HG03378 (cell line): ENCODE data around the gene C19orf67.

Experiments
- ATAC-seq: cut with Tn5 transposase; IDR thresholded peaks from one replicate; pipeline ENCODE4 v1.9.1; 2021; ENCODE audit warnings: mild to moderate bottlenecking, moderate library complexity; ENCODE audit not compliant: unreplicated experiment

The C19orf67 gene

DNA sequence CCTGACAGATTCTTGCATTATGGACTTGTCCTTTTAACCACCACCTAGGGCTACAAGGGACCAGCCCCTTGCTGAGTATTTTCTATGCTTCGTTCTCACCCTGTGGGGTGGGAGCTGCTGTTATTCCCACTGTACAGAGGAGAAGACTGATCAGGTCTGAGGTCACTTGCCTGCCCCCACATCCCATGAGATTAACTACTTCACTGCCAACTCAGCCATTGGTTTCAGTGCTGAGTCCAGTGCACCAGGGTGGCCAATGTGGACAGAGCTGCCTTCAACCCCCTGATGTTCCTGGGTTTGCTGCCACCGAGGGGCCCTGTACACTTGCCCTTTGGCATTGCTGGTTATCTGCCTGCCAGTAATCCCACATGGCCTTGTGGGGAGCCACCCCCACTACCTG is 25.1 kb upstream of the C19orf67 start:
- ATAC-seq: no peak

DNA sequence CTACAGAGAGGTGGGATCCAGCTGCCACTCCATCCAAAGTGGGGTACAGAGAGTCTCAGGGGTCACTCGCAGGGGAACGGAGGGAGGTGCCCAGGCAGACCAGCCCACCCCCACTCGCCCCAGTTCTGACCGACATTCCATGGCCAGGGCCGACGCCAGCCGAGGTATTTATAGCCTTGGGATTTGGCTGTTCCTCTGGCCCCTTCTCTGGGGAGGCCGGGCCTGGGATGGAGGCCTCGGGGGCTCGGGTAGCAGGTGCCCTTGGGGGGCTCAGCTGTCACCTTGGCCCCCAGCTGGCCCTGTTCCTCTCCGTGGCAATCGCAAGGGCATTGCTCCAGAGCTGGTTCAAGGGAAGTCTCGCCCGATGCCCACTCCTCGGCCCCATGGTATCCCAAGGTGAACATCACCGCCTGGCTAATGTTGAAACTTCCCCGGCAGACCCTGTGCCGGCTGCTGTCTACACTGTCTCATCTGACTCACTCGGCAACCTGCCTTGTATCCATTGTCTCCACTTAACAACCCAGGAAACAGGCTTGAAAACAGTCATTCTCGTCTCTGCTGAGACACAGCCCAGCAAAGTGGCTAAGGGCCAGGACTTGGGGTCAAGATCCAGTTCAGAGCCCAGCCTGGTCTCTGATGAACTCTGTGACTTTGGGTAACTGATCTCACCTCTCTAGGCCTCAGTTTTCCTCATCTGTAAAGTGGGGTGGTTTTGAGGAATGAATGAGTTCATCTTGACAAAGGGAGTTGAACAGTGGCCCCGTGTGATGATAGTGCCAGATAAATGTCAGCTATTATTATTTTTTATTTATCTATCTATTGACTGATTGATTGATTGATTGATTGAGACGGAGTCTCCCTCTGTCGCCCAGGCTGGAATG is 22.2 kb upstream of the C19orf67 start:
- no peak for ATAC-seq

DNA sequence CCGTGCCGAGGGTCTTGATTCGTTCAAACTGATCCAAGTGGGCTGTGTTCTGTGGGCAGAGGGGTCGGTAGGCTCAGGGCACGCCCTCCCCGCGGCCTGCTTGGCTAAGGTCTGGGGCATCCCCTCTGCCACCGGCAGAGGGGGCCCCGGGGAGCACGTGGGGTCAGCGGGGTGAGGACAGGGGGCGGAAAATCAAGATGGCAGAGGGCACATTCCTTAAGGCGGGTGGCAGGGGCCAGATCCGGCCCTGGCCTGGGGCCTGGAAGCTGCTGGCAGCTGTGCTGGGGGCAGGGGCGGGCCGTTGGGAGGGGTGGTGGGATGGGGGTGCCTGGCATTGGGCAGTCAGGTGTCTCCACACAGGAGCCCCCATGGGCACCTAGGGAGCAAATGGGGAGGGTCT is 21.3 kb upstream of the C19orf67 start:
- ATAC-seq: no peak

DNA sequence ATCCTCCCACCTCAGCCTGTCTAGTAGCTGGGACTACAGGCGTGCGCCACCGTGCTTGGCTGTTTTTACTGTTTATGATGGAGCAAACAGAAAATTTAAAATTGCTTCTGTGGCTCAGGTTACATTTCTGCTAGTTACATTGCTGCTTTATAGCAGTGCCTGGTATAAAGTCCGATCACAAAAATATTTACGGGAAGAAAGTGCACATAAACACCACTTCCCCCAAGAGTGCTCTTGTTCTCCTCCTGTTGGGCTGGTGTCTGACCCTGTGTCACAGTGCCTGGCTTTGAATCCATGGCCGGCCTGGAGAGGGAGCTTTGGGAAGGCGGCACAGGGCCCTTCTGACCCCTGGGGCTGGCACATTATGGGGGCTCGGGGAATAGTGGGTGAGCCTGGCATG is 20.1 kb upstream of the C19orf67 start:
- no peak for ATAC-seq

DNA sequence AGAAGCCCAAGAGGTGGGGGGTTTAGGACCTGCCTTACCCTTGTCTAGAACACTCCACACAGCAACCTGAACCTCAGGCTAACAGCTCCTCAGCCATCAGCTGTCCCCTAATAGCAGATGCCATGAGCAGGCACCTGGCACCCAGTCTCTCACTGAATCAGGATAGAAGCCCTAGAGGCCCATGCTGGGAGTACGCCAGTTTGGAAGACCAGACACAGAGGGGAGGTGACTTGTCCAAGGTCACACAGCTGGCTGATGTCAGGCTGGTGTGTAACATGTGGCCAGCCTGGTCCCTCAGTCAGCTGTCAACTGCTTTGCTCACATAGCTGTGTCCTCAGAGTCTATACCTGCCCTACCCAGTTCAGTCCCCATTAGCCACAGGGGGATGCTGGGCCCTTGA is 17.7 kb upstream of the C19orf67 start:
- ATAC-seq: no peak

DNA sequence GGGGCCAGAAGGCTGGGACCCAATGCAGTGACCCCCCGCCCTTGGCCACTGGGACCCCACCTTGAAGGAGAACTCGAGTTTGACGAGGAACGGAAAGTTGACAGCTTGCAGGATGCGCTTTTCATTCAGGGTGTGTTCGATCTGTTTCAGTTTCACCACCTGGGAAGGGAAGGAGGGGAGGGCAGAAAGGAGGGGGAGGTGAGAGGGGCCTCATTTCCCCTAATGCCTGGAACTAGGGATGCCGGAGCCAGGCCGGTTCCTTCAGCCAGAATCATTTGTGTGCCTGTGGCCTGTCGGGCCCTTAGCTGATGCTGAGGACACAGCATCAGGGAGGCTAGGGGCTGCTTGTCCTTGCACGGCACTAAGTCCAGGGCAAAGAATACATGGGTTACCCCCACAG is 17.2 kb upstream of the C19orf67 start:
- ATAC-seq: no peak

DNA sequence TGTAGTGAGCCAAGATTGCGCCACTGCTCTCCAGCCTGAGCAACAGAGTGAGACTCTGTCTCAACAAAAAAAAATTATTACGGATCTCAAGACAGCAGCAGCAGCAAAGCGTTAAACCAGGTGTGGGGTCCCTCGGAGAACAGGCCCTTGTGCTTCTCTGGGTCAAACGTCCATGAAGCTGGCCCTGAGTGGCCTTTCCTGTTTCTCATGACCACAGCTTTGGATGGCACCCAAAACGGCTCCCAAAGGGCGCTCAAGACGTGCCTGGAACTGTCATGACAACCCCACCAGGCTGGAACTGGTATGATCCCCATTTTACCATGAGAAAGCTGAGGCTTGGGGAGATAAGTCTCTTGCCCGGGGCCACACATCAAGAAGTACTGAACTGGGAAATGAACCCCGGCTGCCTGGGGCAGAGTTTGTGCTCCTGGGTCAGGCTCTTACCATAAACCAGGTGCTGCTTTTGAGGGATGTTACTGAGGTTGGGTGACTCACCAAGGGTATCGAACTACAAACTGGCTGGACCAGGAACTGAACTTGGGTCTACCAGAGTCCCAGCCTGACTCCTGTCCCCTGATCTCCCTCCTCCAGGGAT is 16.6 kb upstream of the C19orf67 start:
- ATAC-seq: no peak

DNA sequence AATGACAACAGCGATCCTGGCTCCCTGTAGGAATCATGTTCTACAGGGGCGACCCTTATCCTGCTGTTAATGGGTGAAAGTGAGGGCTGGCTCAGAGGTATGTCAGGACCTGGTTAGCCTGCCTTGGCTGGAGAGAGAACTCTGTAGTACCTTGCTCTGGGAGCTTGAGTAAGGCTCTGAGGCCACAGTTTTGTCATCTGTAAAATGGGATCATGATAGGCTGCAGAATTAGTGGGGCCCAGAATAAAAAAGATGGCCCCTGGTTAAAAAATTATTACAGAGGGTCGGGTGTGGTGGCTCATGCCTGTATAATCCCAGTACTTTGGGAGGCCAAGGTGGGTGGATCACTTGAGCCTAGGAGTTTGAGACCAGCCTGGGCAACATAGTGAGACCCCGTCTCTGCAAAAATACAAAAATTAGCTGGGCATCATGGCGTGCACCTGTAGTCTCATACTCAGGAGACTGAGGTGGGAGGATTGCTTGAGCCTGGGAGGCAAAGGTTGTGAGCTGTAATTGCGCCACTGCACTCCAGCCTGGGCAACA is 15.5 kb upstream of the C19orf67 start:
- ATAC-seq: no peak

DNA sequence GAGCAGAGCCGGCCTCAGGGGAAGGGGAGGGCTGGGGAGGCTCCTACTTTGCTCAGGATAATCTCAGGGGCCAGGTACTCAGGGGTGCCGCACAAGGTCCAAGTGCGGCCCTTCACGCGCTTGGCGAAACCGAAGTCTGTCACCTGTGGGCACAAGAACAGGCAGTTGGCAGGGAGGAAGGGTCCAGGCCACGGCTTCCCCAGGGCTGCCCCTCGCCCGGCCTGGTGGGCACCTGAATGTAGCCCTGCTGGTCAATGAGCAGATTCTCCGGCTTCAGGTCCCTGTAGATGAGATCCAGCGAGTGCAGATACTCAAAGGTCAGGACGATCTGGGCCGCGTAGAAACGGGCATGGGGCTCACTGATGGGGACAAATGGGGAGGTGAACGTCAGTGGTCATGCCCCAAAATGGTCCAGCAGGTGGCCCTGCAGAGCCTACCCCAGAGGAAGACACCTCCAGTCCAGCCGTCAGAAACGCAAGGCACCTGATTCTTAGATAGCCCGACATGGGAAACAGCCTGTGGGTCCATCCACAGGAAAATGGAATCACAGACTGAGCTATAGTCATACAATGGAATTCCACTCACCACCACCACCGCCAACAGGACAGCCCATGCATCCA is 12.1 kb upstream of the C19orf67 start:
- ATAC-seq: no peak

DNA sequence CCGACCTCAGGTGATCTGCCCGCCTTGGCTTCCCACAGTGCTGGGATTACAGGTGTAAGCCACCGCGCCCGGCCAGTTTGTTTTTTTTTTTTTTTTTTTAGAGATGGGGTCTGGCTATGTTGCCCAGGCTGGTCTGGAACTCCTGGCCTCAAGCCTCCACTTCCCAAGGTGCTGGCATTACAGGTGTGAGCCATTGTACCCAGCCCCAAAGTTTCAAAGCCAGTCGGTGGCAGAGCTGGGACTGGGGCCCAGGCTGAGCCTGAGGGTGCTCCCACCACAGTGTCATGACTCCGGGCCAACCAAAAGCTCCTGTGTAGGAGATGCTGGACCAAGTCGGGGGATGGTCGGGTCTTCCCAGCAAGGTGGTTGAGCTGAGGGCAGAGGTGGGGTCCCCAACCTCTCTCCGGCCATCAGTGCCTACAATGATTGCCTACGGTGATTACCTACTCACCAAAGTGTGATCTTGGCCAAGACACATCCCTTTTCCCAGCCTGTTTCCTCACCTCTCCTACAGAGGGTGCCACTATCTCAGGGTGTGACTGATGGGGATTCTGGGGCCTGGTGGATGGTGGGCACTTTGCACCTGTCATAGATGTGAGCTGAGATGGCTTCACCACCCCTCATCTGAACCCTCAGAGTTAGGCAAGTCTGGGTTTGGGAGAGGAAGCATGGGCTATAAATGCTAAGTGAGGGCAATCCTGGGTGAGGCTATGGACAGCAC is 10.8 kb upstream of the C19orf67 start:
- no peak for ATAC-seq

DNA sequence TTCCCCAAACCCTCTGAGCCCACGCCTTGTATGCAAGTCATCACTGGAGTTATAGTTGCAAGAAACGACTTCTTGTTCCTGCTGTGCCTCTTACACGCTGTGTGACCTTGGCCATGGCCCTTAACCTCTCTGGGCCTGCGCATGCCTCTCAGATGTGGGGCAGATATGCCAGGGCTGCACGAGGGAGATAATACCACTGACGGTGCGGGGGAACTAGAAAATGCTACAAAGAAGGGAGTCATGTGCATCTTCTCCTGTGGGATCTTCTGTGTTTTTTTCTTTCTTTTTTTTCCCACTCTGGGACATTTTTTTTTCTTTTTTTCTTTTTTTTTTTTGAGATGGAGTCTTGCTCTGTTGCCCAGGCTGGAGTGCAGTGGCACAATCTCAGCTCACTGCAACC is 9.3 kb upstream of the C19orf67 start:
- no peak for ATAC-seq

DNA sequence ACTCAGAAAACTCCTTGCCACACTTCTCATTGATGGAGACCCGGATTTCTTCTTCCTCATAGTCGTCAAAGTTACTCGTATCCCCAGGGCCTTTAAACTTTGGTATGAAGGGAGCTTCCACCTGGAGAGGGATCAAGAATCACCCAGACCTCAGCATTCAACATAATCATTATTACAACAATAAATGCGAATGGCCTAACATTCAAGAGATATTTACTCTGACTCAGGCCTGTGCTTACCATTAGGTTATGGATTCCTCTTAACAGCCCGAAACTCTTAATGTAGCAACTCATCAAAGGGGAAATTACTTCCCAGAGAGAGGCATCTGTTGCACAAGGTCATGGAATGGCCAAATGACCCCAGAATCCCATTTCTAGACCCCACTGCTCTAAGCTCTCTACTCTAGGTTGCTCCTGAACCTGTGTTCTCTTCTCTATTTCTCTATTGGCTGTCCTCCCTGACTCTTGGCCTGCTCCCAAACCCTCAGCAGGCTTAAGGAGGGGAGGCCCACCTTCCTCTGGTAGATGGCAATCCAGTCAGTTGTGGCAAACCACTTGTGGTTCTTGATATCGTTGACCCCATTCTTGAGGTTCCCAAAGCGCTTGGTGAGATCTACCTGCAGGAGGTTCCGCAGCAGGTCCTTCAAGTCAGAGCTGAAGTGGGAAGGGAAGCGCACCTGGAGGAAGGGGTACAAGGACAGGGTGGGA is 7.7 kb upstream of the C19orf67 start:
- ATAC-seq: no peak

DNA sequence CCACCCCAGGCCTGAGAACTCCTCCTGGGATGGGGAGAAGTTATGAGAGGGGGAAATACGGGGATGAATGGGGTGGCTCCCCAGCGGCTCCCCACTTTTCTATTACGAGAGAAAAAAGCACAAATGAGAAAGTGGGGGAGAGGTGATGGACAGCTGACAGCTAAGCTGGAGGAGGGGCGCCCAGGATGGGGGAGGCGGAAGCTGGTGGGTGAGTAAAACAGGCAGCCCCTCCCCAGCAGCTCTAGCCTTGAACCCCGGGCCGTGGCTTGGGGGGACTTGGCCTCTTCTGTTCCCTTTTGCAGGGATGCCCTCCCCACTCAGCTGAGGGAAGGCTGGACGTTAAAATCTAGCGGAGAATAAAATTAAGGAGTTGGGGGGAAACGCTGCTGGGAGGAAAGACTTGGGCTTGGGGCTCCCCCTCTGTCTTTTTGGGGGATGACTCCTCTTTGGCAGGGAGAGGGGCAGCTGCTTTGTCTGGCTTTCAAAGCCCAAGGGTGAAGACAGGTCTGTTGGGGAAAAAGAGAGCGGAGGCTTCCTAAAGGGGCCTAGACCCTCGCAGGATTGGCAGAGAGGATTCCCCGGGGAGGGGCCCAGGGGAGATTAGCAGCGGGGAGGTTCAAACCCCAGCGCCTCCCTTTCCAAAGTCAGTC is 6.4 kb upstream of the C19orf67 start:
- no peak for ATAC-seq

DNA sequence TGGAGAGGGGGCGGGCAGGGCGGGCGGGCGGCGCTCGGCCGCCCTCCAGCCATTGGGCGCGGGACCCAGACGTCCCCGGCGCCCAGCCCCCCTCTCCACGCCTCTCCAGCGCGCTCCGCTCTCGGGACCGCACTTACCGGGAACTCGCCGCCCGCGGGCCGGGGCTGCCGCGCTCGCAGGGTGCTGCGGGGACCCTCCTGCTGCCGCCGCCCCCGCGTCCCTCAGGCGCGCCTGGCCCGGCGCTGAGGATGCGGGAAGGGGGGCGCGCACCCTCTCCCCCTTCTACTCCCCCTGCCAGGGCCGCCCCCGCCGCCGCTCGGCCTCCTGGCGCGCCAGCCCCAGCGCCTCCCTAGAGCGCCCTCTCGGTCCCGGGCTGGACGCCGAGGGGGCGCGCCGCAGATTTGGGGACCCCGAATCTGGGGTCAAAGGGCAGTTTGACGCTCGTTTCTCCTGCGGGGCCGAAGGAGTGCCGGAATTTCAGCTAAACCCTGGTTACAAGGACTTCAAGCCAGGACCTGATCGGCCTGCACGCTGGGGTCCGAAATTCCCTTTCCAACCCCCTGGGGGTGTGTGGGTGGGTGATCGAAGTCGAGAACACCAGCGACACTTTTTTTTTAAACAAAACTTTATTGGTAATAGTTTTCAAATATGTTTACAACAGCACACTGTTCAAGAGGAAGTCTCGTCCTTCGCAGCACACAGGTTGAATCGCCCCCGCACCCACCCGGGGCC is 5.7 kb upstream of the C19orf67 start:
- ATAC-seq: no peak

DNA sequence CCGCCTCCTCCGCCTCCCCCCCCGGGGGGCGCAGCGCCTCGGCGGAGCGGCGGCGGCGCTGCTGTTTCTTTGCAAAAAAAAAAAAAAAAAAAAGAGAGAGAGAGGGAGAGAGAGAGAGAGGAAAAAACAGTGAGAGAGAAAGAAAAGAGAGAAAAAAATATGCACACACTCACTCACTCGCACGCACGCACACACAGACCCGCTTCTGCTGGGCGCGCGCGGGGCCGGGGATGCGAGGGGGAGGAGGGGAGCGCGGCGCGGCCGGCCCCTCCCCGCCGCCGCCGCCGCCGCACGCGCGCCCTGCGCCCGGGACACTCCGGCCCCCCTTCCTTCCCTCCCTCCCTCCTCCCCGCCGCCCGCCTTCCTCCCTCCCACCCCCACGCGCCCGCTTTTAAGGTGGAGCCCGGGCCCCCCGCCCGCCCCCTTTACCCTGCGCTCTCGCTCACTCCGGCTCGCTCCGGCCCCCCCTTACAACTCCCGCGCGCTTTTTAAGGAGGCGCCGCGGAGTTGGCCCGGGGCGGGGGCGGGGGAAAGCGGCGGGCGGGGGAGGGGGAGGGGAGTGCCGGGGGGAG is 5.0 kb upstream of the C19orf67 start, which contains the start of gene SAMD1:
Gene SAMD1, minus strand, starts transcription at position 243 of the 572 bp plus-strand sequence.
- no peak for ATAC-seq

DNA sequence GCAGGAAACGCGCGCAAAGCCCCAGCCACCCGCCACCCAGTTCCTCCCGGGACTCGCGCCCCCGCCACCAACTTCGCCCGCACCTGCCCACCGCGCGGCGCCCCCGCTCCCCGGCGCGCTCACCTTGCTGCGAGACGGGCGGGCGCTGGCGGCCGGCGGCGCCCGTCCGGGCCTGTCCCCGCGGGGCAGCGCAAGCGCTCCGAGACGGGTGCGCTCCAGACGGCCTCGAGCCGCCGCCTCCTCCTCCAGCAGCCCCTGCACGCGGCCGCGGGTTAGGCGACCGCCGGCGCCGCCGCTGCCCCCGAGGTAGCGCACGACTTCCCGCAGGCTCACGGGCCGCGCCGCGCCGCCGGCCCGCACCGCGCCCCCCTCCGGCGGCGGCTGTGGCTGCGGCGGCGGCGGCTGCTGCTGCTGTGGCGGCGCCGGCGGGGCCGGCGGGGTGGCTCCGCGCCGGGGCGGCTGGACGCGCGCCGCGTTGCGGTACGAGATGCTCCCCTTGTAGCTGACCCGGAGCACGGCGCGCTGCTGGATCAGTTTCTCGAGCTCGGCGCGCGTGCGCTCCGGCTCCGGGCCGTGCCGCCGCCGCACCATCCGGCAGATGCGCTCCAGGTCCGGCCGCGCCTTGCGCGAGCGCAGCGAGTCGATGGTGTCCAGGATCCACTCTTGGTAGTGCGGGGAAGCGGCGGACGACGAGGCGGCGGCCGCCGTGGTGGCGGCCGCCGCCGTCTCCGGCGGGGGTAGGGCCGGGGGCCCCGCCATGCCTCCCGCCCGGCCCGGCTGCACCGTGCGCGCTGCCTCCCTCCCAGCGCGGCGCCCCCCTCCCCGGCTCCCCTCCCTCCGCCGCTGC is 4.3 kb upstream of the C19orf67 start:
- ATAC-seq: no peak

DNA sequence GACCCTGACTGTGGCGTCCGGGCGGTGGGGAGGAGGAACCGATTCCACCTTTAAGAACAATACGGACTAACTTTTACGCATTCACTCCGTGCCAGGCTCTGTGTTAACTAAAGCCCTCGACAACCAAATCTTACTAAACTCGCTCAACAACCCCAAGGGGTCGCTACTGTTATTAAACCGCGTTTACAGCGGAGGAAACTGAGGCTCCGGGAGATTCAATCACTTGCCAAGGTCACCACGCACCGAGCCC is 3.8 kb upstream of the C19orf67 start:
- ATAC-seq: no peak

DNA sequence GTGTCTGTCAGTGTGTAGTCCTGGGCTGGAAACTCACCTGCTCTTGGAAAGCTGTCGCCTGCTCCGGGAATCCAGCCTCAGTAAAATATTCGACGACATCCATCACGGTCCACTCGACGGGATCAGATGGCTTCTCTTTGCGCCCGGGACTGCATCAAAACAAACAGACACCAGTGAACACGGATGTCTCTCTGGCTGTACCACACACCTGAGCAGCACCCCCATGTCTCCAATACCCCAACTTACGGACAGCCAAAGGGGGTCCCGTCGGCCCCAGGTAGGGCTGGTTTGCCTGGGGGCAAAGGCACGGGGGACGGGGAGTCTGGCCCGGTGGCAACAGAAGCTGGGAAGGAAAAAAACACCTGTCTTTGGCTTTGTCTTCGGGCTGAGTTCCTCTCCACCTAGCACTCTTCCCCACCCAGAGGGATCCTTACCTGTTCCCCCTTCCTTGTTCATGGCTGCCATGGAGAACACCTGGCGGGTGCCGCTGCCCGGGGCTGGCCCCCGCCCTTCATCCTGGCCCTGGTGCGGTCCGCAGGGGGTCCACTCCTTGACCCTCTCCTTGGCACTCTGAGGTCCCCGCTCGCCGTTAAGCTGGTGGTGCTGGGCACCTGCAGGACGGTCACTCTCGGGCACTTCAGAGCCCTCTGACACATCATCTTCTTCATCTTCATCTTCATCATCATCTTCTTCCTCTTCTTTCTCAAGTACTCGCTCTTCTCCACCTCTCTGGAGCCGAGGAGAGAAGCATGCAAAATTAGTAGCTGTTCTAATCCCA is 3.2 kb upstream of the C19orf67 start:
- no peak for ATAC-seq
